Stimulated activated CD8-positive, alpha-beta memory T cell treated with anti-CD3 and anti-CD28 coated beads, Interleukin-4, amount 100 ng/mL, for 1 hour (primary cell): ENCODE data around the gene TMEM221.
A peak's percentile ranks its signal among the peaks of the same experiment; 100 is the strongest.

ENCODE experiments used
- DNase-seq, 2 donors: peaks; one replicate each; pipeline ENCODE4 v3.0.0-alpha.2; 2020; ENCODE audit warnings: low read depth in 2 of 2, low spot score in 1 of 2

The TMEM221 gene

GRCh38 chr19:17445526-17446165 lies 2.8 kb downstream of the TMEM221 start:
- no peak for DNase-seq

- DNase-seq = no peak
Observed at GRCh38 chr19:17441241-17442021, 7.0 kb downstream of the TMEM221 start.

- no peak for DNase-seq
Observed at GRCh38 chr19:17436874-17437267, 11.6 kb downstream of the TMEM221 start.

- DNase-seq = no peak
Observed at GRCh38 chr19:17436094-17436873, 12.2 kb downstream of the TMEM221 start.

GRCh38 chr19:17435218-17435617 lies 13.2 kb downstream of the TMEM221 start:
- no peak for DNase-seq

GRCh38 chr19:17431417-17431816 lies 17.1 kb downstream of the TMEM221 start:
- DNase-seq = no peak

GRCh38 chr19:17429641-17430113 lies 18.8 kb downstream of the TMEM221 start:
- no peak for DNase-seq

GRCh38 chr19:17424743-17425365 lies 23.6 kb downstream of the TMEM221 start:
- DNase-seq = no peak

GRCh38 chr19:17423429-17424208 lies 24.8 kb downstream of the TMEM221 start:
- no peak for DNase-seq

- no peak for DNase-seq
Observed at GRCh38 chr19:17421942-17422341, 26.5 kb downstream of the TMEM221 start.

GRCh38 chr19:17420475-17420924 lies 28.0 kb downstream of the TMEM221 start:
- DNase-seq = no peak

GRCh38 chr19:17419621-17420474 lies 28.6 kb downstream of the TMEM221 start, which contains the start of gene MVB12A:
TSS of gene MVB12A (plus strand) at chr19:17420047. CDS start at chr19:17420136, 89 bp downstream.
- peak; percentile 84 to 91 for DNase-seq

- DNase-seq = no peak
Observed at GRCh38 chr19:17419154-17419620, 29.3 kb downstream of the TMEM221 start.

- no peak for DNase-seq
Observed at GRCh38 chr19:17418710-17419109, 29.8 kb downstream of the TMEM221 start.

- DNase-seq = no peak
Observed at GRCh38 chr19:17415121-17415520, 33.3 kb downstream of the TMEM221 start.

GRCh38 chr19:17414097-17414496 lies 34.4 kb downstream of the TMEM221 start:
- no peak for DNase-seq

- no peak for DNase-seq
Observed at GRCh38 chr19:17411801-17412200, 36.7 kb downstream of the TMEM221 start.

- DNase-seq = no peak
Observed at GRCh38 chr19:17409990-17410389, 38.5 kb downstream of the TMEM221 start.

GRCh38 chr19:17406887-17407196 lies 41.6 kb downstream of the TMEM221 start:
- DNase-seq = no peak
